Activated naive CD8-positive, alpha-beta T cell treated with anti-CD3 and anti-CD28 coated beads, Interleukin-2, amount 10 ng/mL, durations not matched to agents 7 days and 5 days (primary cell): ENCODE results near the gene SLC35A4. TPM values are rescaled to one million over a fixed set of nuclear protein-coding genes. Genes with fewer than 3 reads are reported as not detected.

Source experiments
- ATAC-seq: fragments of 150-1000 bp; cut with Tn5 transposase; one replicate; pipeline ENCODE4 v1.10.0; 2021; ENCODE audit warnings: low read depth, moderate library complexity
- POLR2A ChIA-PET: fragments of 350-600 bp; sonication (Branson Sonifier 250); formaldehyde crosslinking; loops from one replicate; lab custom pipeline; 2021; ENCODE audit warnings: antibody characterized with exemption; lab: Charles Lee
- DNase-seq: peaks from one replicate; pipeline ENCODE4 v3.0.0; 2021
- H3K27ac Mint-ChIP-seq: one replicate; pipeline ENCODE4 v1.8.0; 2022; ENCODE audit warnings: mild to moderate bottlenecking, mixed read lengths
- H3K27me3 Mint-ChIP-seq: one replicate; pipeline ENCODE4 v1.8.0; 2022; ENCODE audit warnings: mild to moderate bottlenecking, moderate library complexity, mixed read lengths
- H3K36me3 Mint-ChIP-seq: one replicate; pipeline ENCODE4 v1.8.0; 2021; ENCODE audit warnings: mild to moderate bottlenecking, mixed read lengths
- H3K4me1 Mint-ChIP-seq: one replicate; pipeline ENCODE4 v1.8.0; 2021; ENCODE audit warnings: mixed read lengths
- H3K4me3 Mint-ChIP-seq: one replicate; pipeline ENCODE4 v1.8.0; 2022; ENCODE audit warnings: mild to moderate bottlenecking, moderate library complexity, mixed read lengths
- H3K9me3 Mint-ChIP-seq: one replicate; pipeline ENCODE4 v1.8.0; 2021; ENCODE audit warnings: mixed read lengths
- total RNA-seq, 2 experiments: library from RNA; stranded (reverse); gene quantifications; one replicate each; pipeline ENCODE4 v1.2.3, GENCODE V29; 2021

SLC35A4 gene
- total RNA-seq, 2 experiments from 2014 or later = 80.8 to 94.0 TPM

- no peaks in the 10 kb centered on the region for H3K9me3 Mint-ChIP-seq
- peak overlapping the region; percentile 89 for H3K4me3 Mint-ChIP-seq
- no peak for DNase-seq
- H3K4me1 Mint-ChIP-seq = peaks cover 34% of the 10 kb centered on the region
- no peaks in the 10 kb centered on the region for H3K27me3 Mint-ChIP-seq
- POLR2A ChIA-PET = interaction anchor here (0.9 to 2.7 kb wide), 7 partner anchors 12 to 162 kb away, joined by 3 to 23 read pairs (median 4); partner anchors contain the start of genes ANKHD1, EIF4EBP3, HARS1 and HARS2
- ATAC-seq = no peak
- H3K36me3 Mint-ChIP-seq = peaks cover 20% of the 10 kb centered on the region
- peak overlapping the region; percentile 98 for H3K27ac Mint-ChIP-seq
These were observed 1.0 kb upstream of the SLC35A4 start for GRCh38 chr5:140563596-140563995.

- no peak for ATAC-seq
These were observed 574 bp downstream of the SLC35A4 start for GRCh38 chr5:140565024-140565779.

GRCh38 chr5:140565780-140566095 is 1.1 kb downstream of the SLC35A4 start:
- peak overlapping the region; percentile 98 for H3K27ac Mint-ChIP-seq
- peaks cover 42% of the 10 kb centered on the region for H3K4me1 Mint-ChIP-seq
- H3K36me3 Mint-ChIP-seq = peaks cover 21% of the 10 kb centered on the region
- ATAC-seq (no peak), DNase-seq (no peak)
- POLR2A ChIA-PET = interaction anchor here (0.8 to 3.1 kb wide), 4 partner anchors 8 to 134 kb away, joined by 3 to 23 read pairs (median 8); partner anchors contain the start of genes EIF4EBP3, SRA1 and ZMAT2
- no peaks in the 10 kb centered on the region for H3K9me3 Mint-ChIP-seq
- H3K4me3 Mint-ChIP-seq = peak overlapping the region; percentile 89
- H3K27me3 Mint-ChIP-seq = no peaks in the 10 kb centered on the region

More at GRCh38 chr5:140565024-140565779, 574 bp downstream of the SLC35A4 start:
- H3K4me1 Mint-ChIP-seq = peaks cover 41% of the 10 kb centered on the region
- peak overlapping the region; percentile 89 for H3K4me3 Mint-ChIP-seq
- H3K27ac Mint-ChIP-seq = peak overlapping the region; percentile 98
- no peak for DNase-seq
- POLR2A ChIA-PET = interaction anchor here (0.8 to 3.1 kb wide), 5 partner anchors 8 to 146 kb away, joined by 3 to 23 read pairs (median 5); partner anchors contain the start of genes EIF4EBP3, SRA1 and ZMAT2
- no peaks in the 10 kb centered on the region for H3K9me3 Mint-ChIP-seq
- no peaks in the 10 kb centered on the region for H3K27me3 Mint-ChIP-seq
- H3K36me3 Mint-ChIP-seq = peaks cover 22% of the 10 kb centered on the region

GRCh38 chr5:140566665-140567064 is 2.0 kb downstream of the SLC35A4 start:
- Mint-ChIP-seq H3K27me3 (no peaks in the 10 kb centered on the region), H3K4me1 (peaks cover 42% of the 10 kb centered on the region), H3K36me3 (peaks cover 19% of the 10 kb centered on the region), H3K9me3 (no peaks in the 10 kb centered on the region), H3K27ac (no peak overlapping the region), H3K4me3 (no peak overlapping the region)
- POLR2A ChIA-PET = interaction anchor here (0.6 to 3.1 kb wide), 3 partner anchors 9 to 451 kb away, joined by 3 to 14 read pairs (median 4); partner anchors contain the start of genes IK, NDUFA2 and SRA1
- DNase-seq (no peak), ATAC-seq (no peak)

- H3K27ac Mint-ChIP-seq = peak overlapping the region; percentile 10
- no peak overlapping the region for H3K4me3 Mint-ChIP-seq
These were observed 2.6 kb downstream of the SLC35A4 start for GRCh38 chr5:140567136-140567818.

GRCh38 chr5:140567871-140568270 is 3.2 kb downstream of the SLC35A4 start:
- Mint-ChIP-seq H3K27ac (peak overlapping the region; percentile 93), H3K36me3 (peaks cover 19% of the 10 kb centered on the region), H3K4me3 (no peak overlapping the region), H3K27me3 (no peaks in the 10 kb centered on the region), H3K9me3 (no peaks in the 10 kb centered on the region), H3K4me1 (peaks cover 38% of the 10 kb centered on the region)
- POLR2A ChIA-PET = interaction anchor here (1.1 to 3.1 kb wide), 2 partner anchors 10 to 17 kb away, joined by 3 to 14 read pairs; partner anchors contain the start of gene SRA1
- no peak for ATAC-seq
- no peak for DNase-seq

More at GRCh38 chr5:140567136-140567818, 2.6 kb downstream of the SLC35A4 start:
- ATAC-seq (no peak), DNase-seq (no peak)
- H3K36me3 Mint-ChIP-seq = peaks cover 19% of the 10 kb centered on the region
- H3K9me3 Mint-ChIP-seq = no peaks in the 10 kb centered on the region
- POLR2A ChIA-PET = interaction anchor here (0.6 to 3.1 kb wide), 3 partner anchors 10 to 80 kb away, joined by 3 to 14 read pairs (median 3); partner anchors contain the start of genes IK, NDUFA2 and SRA1
- H3K27me3 Mint-ChIP-seq = no peaks in the 10 kb centered on the region
- peaks cover 42% of the 10 kb centered on the region for H3K4me1 Mint-ChIP-seq

- Mint-ChIP-seq H3K4me3 (peak overlapping the region; percentile 74), H3K9me3 (no peaks in the 10 kb centered on the region), H3K27ac (peak overlapping the region; percentile 93), H3K36me3 (peaks cover 23% of the 10 kb centered on the region), H3K27me3 (no peaks in the 10 kb centered on the region), H3K4me1 (peaks cover 34% of the 10 kb centered on the region)
- ATAC-seq (no peak), DNase-seq (no peak)
- POLR2A ChIA-PET = interaction anchor here (1.1 to 2.3 kb wide), 3 partner anchors 11 to 64 kb away, joined by 3 to 9 read pairs (median 5); partner anchors contain the start of genes CD14 and SRA1
These were observed 3.9 kb downstream of the SLC35A4 start for GRCh38 chr5:140568443-140569063.

GRCh38 chr5:140569197-140569596 is 4.6 kb downstream of the SLC35A4 start:
- Mint-ChIP-seq H3K27me3 (no peaks in the 10 kb centered on the region), H3K36me3 (peaks cover 23% of the 10 kb centered on the region), H3K9me3 (no peaks in the 10 kb centered on the region), H3K4me3 (peak overlapping the region; percentile 74), H3K27ac (peak overlapping the region; percentile 93), H3K4me1 (peaks cover 29% of the 10 kb centered on the region)
- POLR2A ChIA-PET = interaction anchor here (1.2 to 2.3 kb wide), 4 partner anchors 12 to 168 kb away, joined by 3 to 9 read pairs (median 6); partner anchors contain the start of genes ANKHD1, CD14, IK and NDUFA2
- ATAC-seq (no peak), DNase-seq (no peak)

GRCh38 chr5:140570058-140570457 is 5.4 kb downstream of the SLC35A4 start:
- H3K4me3 Mint-ChIP-seq = peak overlapping the region; percentile 74
- POLR2A ChIA-PET = interaction anchor here (1.0 to 2.3 kb wide), 6 partner anchors 13 to 169 kb away, joined by 3 to 9 read pairs (median 4); partner anchors contain the start of genes ANKHD1, CD14, EIF4EBP3 and IK

GRCh38 chr5:140570488-140570887 is 5.9 kb downstream of the SLC35A4 start:
- H3K27ac Mint-ChIP-seq = peak overlapping the region; percentile 93
- ATAC-seq (no peak), DNase-seq (no peak)
- peaks cover 21% of the 10 kb centered on the region for H3K36me3 Mint-ChIP-seq
- H3K27me3 Mint-ChIP-seq = no peaks in the 10 kb centered on the region
- H3K4me1 Mint-ChIP-seq = peaks cover 31% of the 10 kb centered on the region
- POLR2A ChIA-PET = interaction anchor here (0.6 to 2.3 kb wide), 6 partner anchors 13 to 77 kb away, joined by 3 to 9 read pairs (median 4); partner anchors contain the start of genes EIF4EBP3, IK, NDUFA2 and SRA1
- H3K9me3 Mint-ChIP-seq = no peaks in the 10 kb centered on the region
- H3K4me3 Mint-ChIP-seq = no peak overlapping the region

More at GRCh38 chr5:140570058-140570457, 5.4 kb downstream of the SLC35A4 start:
- Mint-ChIP-seq H3K27me3 (no peaks in the 10 kb centered on the region), H3K27ac (peak overlapping the region; percentile 93), H3K36me3 (peaks cover 21% of the 10 kb centered on the region), H3K4me1 (peaks cover 31% of the 10 kb centered on the region), H3K9me3 (no peaks in the 10 kb centered on the region)
- ATAC-seq (no peak), DNase-seq (no peak)

- Mint-ChIP-seq H3K4me3 (no peak overlapping the region), H3K36me3 (peaks cover 18% of the 10 kb centered on the region), H3K4me1 (peaks cover 25% of the 10 kb centered on the region), H3K27me3 (no peaks in the 10 kb centered on the region), H3K27ac (no peak overlapping the region), H3K9me3 (no peaks in the 10 kb centered on the region)
- no peak for ATAC-seq
- POLR2A ChIA-PET = interaction anchor here (0.6 to 1.1 kb wide), 3 partner anchors 14 to 60 kb away, joined by 3 to 4 read pairs (median 3); partner anchors contain the start of gene SRA1
- DNase-seq = no peak
These were observed 6.5 kb downstream of the SLC35A4 start for GRCh38 chr5:140571105-140571504.

GRCh38 chr5:140573683-140574082 is 9.1 kb downstream of the SLC35A4 start:
- peaks cover 14% of the 10 kb centered on the region for H3K4me1 Mint-ChIP-seq
- no peaks in the 10 kb centered on the region for H3K27me3 Mint-ChIP-seq
- POLR2A ChIA-PET = no interaction called here
- H3K9me3 Mint-ChIP-seq = no peaks in the 10 kb centered on the region
- peaks cover 7% of the 10 kb centered on the region for H3K36me3 Mint-ChIP-seq
- no peak for ATAC-seq
- no peak for DNase-seq
- H3K4me3 Mint-ChIP-seq = no peak overlapping the region
- H3K27ac Mint-ChIP-seq = no peak overlapping the region
